Immature natural killer cell (primary cell): ENCODE results near the gene TSSC4. TPM values are rescaled to one million over a fixed set of nuclear protein-coding genes. Genes with fewer than 3 reads are reported as not detected.
A peak's percentile ranks its signal among the peaks of the same experiment; 100 is the strongest.

ENCODE experiments used
- DNase-seq, 3 donors: peaks; one replicate each; pipeline ENCODE4 v3.0.0; 2022; ENCODE audit warnings: mixed read lengths in 1 of 3
- H3K27ac Mint-ChIP-seq, 6 donors: one replicate each; pipeline ENCODE4 v1.8.0; 2020; ENCODE audit warnings: mixed read lengths in 6 of 6, mild to moderate bottlenecking in 5 of 6, inconsistent platforms in 4 of 6, moderate library complexity in 3 of 6
- H3K27me3 Mint-ChIP-seq, 3 donors: one replicate each; pipeline ENCODE4 v1.8.0; 2020 to 2021; ENCODE audit warnings: low read depth in 3 of 3, mild to moderate bottlenecking in 3 of 3, mixed read lengths in 3 of 3, moderate library complexity in 3 of 3, inconsistent platforms in 1 of 3
- H3K36me3 Mint-ChIP-seq, 3 donors: one replicate each; pipeline ENCODE4 v1.8.0; 2020; ENCODE audit warnings: mixed read lengths in 3 of 3, inconsistent platforms in 2 of 3, mild to moderate bottlenecking in 2 of 3
- H3K4me1 Mint-ChIP-seq, 2 donors: one replicate each; pipeline ENCODE4 v1.8.0; 2020; ENCODE audit warnings: inconsistent platforms in 2 of 2, mild to moderate bottlenecking in 2 of 2, mixed read lengths in 2 of 2, moderate library complexity in 1 of 2
- H3K4me3 Mint-ChIP-seq, 5 donors: one replicate each; pipeline ENCODE4 v1.8.0; 2020; ENCODE audit warnings: mild to moderate bottlenecking in 5 of 5, mixed read lengths in 5 of 5, inconsistent platforms in 3 of 5, moderate library complexity in 3 of 5
- H3K9me3 Mint-ChIP-seq, 6 donors: one replicate each; pipeline ENCODE4 v1.8.0; 2020; ENCODE audit warnings: mild to moderate bottlenecking in 6 of 6, mixed read lengths in 6 of 6, inconsistent platforms in 4 of 6, moderate library complexity in 3 of 6
- polyA plus RNA-seq, 3 donors: library from polyadenylated mRNA; unstranded; fragments of 300-500 nt; fragmentation: Illumina TruSeq; gene quantifications; one replicate each; pipeline ENCODE4 v1.2.3, GENCODE V29; 2021

TSSC4 gene
- polyA plus RNA-seq, 3 donors from 2014 or later: 87.7 to 111 (median 108) TPM

- peaks cover 3 to 4% (median 4%) of the 10 kb centered on the region in 3 donors for H3K27me3 Mint-ChIP-seq
- DNase-seq: no peak
- H3K4me3 Mint-ChIP-seq: no peak overlapping the region
- peaks cover 4 to 11% (median 5%) of the 10 kb centered on the region in 3 donors for H3K36me3 Mint-ChIP-seq
- peaks cover 26% of the 10 kb centered on the region in 2 donors for H3K4me1 Mint-ChIP-seq
- no peak overlapping the region for H3K27ac Mint-ChIP-seq
- H3K9me3 Mint-ChIP-seq: no peaks in the 10 kb centered on the region
These were observed 6.4 kb upstream of the TSSC4 start for GRCh38 chr11:2393941-2394817.

GRCh38 chr11:2394818-2395105, 5.8 kb upstream of the TSSC4 start:
- H3K4me1 Mint-ChIP-seq: peaks cover 21 to 24% of the 10 kb centered on the region in 2 donors
- no peaks in the 10 kb centered on the region for H3K9me3 Mint-ChIP-seq
- no peak overlapping the region for H3K4me3 Mint-ChIP-seq
- H3K36me3 Mint-ChIP-seq: peaks cover 4 to 11% (median 5%) of the 10 kb centered on the region in 3 donors
- peaks cover 0 to 3% (median 2%) of the 10 kb centered on the region in 3 donors for H3K27me3 Mint-ChIP-seq
- H3K27ac Mint-ChIP-seq: no peak overlapping the region
- DNase-seq: no peak

- Mint-ChIP-seq H3K4me1 (peaks cover 16 to 21% of the 10 kb centered on the region in 2 donors), H3K27me3 (peaks cover 2 to 8% (median 4%) of the 10 kb centered on the region in 3 donors), H3K9me3 (no peaks in the 10 kb centered on the region), H3K27ac (no peak overlapping the region), H3K36me3 (peaks cover 4 to 11% (median 5%) of the 10 kb centered on the region in 3 donors), H3K4me3 (no peak overlapping the region)
- DNase-seq: no peak
These were observed 5.3 kb upstream of the TSSC4 start for GRCh38 chr11:2395211-2395730.

GRCh38 chr11:2395856-2396255, 4.7 kb upstream of the TSSC4 start:
- Mint-ChIP-seq H3K27ac (no peak overlapping the region), H3K9me3 (no peaks in the 10 kb centered on the region), H3K27me3 (peaks cover 6 to 12% (median 8%) of the 10 kb centered on the region in 3 donors), H3K4me3 (no peak overlapping the region), H3K36me3 (peaks cover 4 to 11% (median 5%) of the 10 kb centered on the region in 3 donors), H3K4me1 (peaks cover 12 to 21% of the 10 kb centered on the region in 2 donors)
- DNase-seq: no peak

- Mint-ChIP-seq H3K36me3 (peaks cover 4 to 11% (median 5%) of the 10 kb centered on the region in 3 donors), H3K4me1 (peaks cover 16 to 23% of the 10 kb centered on the region in 2 donors), H3K27me3 (peaks cover 6 to 12% (median 8%) of the 10 kb centered on the region in 3 donors), H3K4me3 (no peak overlapping the region), H3K27ac (peak overlapping the region in 1 of 6 donors; percentile 45), H3K9me3 (no peaks in the 10 kb centered on the region)
- no peak for DNase-seq
These were observed 4.1 kb upstream of the TSSC4 start for GRCh38 chr11:2396471-2396870.

GRCh38 chr11:2397005-2397404, 3.5 kb upstream of the TSSC4 start:
- Mint-ChIP-seq H3K4me3 (no peak overlapping the region), H3K27ac (peak overlapping the region in 4 of 6 donors; percentile 43 to 87 (median 68)), H3K27me3 (peaks cover 6 to 13% (median 8%) of the 10 kb centered on the region in 3 donors), H3K4me1 (peaks cover 20 to 26% of the 10 kb centered on the region in 2 donors), H3K36me3 (peaks cover 4 to 11% (median 5%) of the 10 kb centered on the region in 3 donors), H3K9me3 (no peaks in the 10 kb centered on the region)
- DNase-seq: no peak

- peaks cover 27 to 29% of the 10 kb centered on the region in 2 donors for H3K4me1 Mint-ChIP-seq
- peaks cover 6 to 13% (median 8%) of the 10 kb centered on the region in 3 donors for H3K27me3 Mint-ChIP-seq
- no peak for DNase-seq
- H3K36me3 Mint-ChIP-seq: peaks cover 4 to 14% (median 5%) of the 10 kb centered on the region in 3 donors
- H3K27ac Mint-ChIP-seq: peak overlapping the region; percentile 86 to 94 (median 91)
- peak overlapping the region; percentile 45 to 93 (median 92) for H3K4me3 Mint-ChIP-seq
- no peaks in the 10 kb centered on the region for H3K9me3 Mint-ChIP-seq
These were observed 1.7 kb upstream of the TSSC4 start for GRCh38 chr11:2398664-2399355.

- Mint-ChIP-seq H3K9me3 (no peaks in the 10 kb centered on the region), H3K27ac (peak overlapping the region; percentile 86 to 94 (median 91)), H3K4me3 (peak overlapping the region; percentile 91 to 93 (median 92)), H3K27me3 (peaks cover 6 to 15% (median 9%) of the 10 kb centered on the region in 3 donors), H3K36me3 (peaks cover 4 to 14% (median 5%) of the 10 kb centered on the region in 3 donors), H3K4me1 (peaks cover 25 to 28% of the 10 kb centered on the region in 2 donors)
- no peak for DNase-seq
These were observed 972 bp upstream of the TSSC4 start for GRCh38 chr11:2399488-2400068.

- Mint-ChIP-seq H3K4me3 (peak overlapping the region; percentile 91 to 93 (median 92)), H3K4me1 (peaks cover 20 to 24% of the 10 kb centered on the region in 2 donors), H3K9me3 (no peaks in the 10 kb centered on the region), H3K27me3 (peaks cover 6 to 15% (median 9%) of the 10 kb centered on the region in 3 donors), H3K36me3 (peaks cover 4 to 14% (median 5%) of the 10 kb centered on the region in 3 donors), H3K27ac (peak overlapping the region; percentile 88 to 94 (median 92))
- no peak for DNase-seq
These were observed 349 bp downstream of the TSSC4 start for GRCh38 chr11:2400762-2401435.

GRCh38 chr11:2401436-2401984, 960 bp downstream of the TSSC4 start:
- Mint-ChIP-seq H3K27ac (peak overlapping the region in 5 of 6 donors; percentile 66 to 94 (median 88)), H3K4me1 (peaks cover 20 to 24% of the 10 kb centered on the region in 2 donors), H3K36me3 (peaks cover 4 to 14% (median 5%) of the 10 kb centered on the region in 3 donors), H3K4me3 (peak overlapping the region; percentile 91 to 93 (median 92)), H3K27me3 (peaks cover 6 to 15% (median 10%) of the 10 kb centered on the region in 3 donors), H3K9me3 (no peaks in the 10 kb centered on the region)
- DNase-seq: no peak

- Mint-ChIP-seq H3K9me3 (no peaks in the 10 kb centered on the region), H3K4me1 (peaks cover 20 to 24% of the 10 kb centered on the region in 2 donors), H3K27ac (peak overlapping the region in 2 of 6 donors; percentile 22 to 29)
These were observed 1.6 kb downstream of the TSSC4 start for GRCh38 chr11:2402106-2402505.

GRCh38 chr11:2402890-2403645, 2.5 kb downstream of the TSSC4 start:
- peaks cover 15 to 24% of the 10 kb centered on the region in 2 donors for H3K4me1 Mint-ChIP-seq
- DNase-seq: no peak
- H3K36me3 Mint-ChIP-seq: peaks cover 0 to 3% (median 0%) of the 10 kb centered on the region in 3 donors
- no peaks in the 10 kb centered on the region for H3K9me3 Mint-ChIP-seq
- H3K4me3 Mint-ChIP-seq: peak overlapping the region in 3 of 5 donors; percentile 38 to 93 (median 59)
- H3K27ac Mint-ChIP-seq: no peak overlapping the region
- H3K27me3 Mint-ChIP-seq: peaks cover 6 to 15% (median 13%) of the 10 kb centered on the region in 3 donors

More at GRCh38 chr11:2402106-2402505, 1.6 kb downstream of the TSSC4 start:
- DNase-seq: no peak
- peaks cover 6 to 15% (median 11%) of the 10 kb centered on the region in 3 donors for H3K27me3 Mint-ChIP-seq
- peak overlapping the region in 4 of 5 donors; percentile 49 to 93 (median 92) for H3K4me3 Mint-ChIP-seq
- peaks cover 2 to 9% (median 5%) of the 10 kb centered on the region in 3 donors for H3K36me3 Mint-ChIP-seq
